ENCODE results near the gene LCNL1.

DNA sequence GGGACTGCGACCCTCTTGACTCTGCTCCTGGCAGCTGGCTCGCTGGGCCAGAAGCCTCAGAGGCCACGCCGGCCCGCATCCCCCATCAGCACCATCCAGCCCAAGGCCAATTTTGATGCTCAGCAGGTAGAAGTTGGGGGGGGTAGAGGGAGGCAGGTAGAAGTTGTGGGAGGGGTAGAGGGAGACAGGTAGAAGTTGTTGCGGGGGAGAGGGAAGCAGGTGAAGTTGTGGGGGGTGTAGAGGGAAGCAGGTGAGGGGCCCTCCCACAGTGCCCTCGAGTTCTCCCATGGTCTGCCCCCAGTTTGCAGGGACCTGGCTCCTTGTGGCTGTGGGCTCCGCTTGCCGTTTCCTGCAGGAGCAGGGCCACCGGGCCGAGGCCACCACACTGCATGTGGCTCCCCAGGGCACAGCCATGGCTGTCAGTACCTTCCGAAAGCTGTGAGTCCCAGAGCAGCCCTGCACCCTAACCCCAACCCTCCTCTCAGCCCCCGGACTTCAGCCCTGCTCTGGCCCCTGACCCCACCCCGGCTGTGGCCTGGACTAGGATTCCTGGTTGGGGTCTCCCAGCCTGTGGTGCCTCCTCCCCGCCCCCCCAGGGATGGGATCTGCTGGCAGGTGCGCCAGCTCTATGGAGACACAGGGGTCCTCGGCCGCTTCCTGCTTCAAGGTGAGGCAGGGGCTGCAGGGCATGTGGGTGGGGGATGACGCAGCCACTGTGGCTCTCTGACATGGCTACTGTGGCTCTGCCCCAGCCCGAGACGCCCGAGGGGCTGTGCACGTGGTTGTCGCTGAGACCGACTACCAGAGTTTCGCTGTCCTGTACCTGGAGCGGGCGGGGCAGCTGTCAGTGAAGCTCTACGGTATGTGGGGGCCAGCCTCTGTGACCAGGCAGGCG, 37.2 kb upstream of the LCNL1 start:
- TF ChIP-seq, protein P1, sequence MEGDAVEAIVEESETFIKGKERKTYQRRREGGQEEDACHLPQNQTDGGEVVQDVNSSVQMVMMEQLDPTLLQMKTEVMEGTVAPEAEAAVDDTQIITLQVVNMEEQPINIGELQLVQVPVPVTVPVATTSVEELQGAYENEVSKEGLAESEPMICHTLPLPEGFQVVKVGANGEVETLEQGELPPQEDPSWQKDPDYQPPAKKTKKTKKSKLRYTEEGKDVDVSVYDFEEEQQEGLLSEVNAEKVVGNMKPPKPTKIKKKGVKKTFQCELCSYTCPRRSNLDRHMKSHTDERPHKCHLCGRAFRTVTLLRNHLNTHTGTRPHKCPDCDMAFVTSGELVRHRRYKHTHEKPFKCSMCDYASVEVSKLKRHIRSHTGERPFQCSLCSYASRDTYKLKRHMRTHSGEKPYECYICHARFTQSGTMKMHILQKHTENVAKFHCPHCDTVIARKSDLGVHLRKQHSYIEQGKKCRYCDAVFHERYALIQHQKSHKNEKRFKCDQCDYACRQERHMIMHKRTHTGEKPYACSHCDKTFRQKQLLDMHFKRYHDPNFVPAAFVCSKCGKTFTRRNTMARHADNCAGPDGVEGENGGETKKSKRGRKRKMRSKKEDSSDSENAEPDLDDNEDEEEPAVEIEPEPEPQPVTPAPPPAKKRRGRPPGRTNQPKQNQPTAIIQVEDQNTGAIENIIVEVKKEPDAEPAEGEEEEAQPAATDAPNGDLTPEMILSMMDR (conservative IDR thresholded peaks at IDR 0.05; ENCODE audit: low read depth, low read length): no peak
- TF ChIP-seq EZH2 (IDR thresholded peaks at IDR 0.05; ENCODE audit: borderline replicate concordance, low read depth, low read length, poor library complexity, severe bottlenecking): no peak

Data from A673 (cell line).